T-helper 9 cell (primary cell): Measurements from ENCODE around the gene IFITM2.
A peak's percentile ranks its signal among the peaks of the same experiment; 100 is the strongest.
"Not testable (repeated sequence)": the region's sequence is repeated elsewhere in the genome, so short reads cannot be mapped to it uniquely, and the experiment has no call there.

Experiments used
- DNase-seq: peaks from one replicate; pipeline ENCODE4 v3.0.0-alpha.2; 2020

Gene IFITM2

GRCh38 chr11:346529-346928 lies 38.9 kb downstream of the IFITM2 start:
- DNase-seq: no peak

- not testable (repeated sequence) for DNase-seq
Measured at GRCh38 chr11:349270-349954, 41.8 kb downstream of the IFITM2 start.

GRCh38 chr11:350033-350722 lies 42.6 kb downstream of the IFITM2 start:
- not testable (repeated sequence) for DNase-seq

GRCh38 chr11:350723-351255 lies 43.2 kb downstream of the IFITM2 start:
- no peak for DNase-seq

GRCh38 chr11:351411-351810 lies 43.8 kb downstream of the IFITM2 start:
- DNase-seq: no peak

- DNase-seq: no peak
Measured at GRCh38 chr11:352456-353031, 44.9 kb downstream of the IFITM2 start.

- no peak for DNase-seq
Measured at GRCh38 chr11:353179-353873, 45.7 kb downstream of the IFITM2 start.

GRCh38 chr11:355581-356458 lies 48.2 kb downstream of the IFITM2 start:
- DNase-seq: peak; percentile 75

- no peak for DNase-seq
Measured at GRCh38 chr11:356610-357009, 49.0 kb downstream of the IFITM2 start.

- DNase-seq: no peak
Measured at GRCh38 chr11:357582-357981, 50.0 kb downstream of the IFITM2 start.

GRCh38 chr11:358129-358800 lies 50.6 kb downstream of the IFITM2 start:
- DNase-seq: no peak
